PC-9 (cell line): Measurements from ENCODE around the gene TMEM91. TPM values are rescaled to one million over a fixed set of nuclear protein-coding genes. Genes with fewer than 3 reads are reported as not detected.

Experiments
- BruUV-seq: library from RNA; stranded (reverse); fragments of 400-500 nt; replicated peaks from 2 replicates; lab custom pipeline; 2021; lab: Mats Ljungman, UMichigan
- CTCF ChIA-PET: fragments of 300-600 bp; sonication (Branson Sonifier 250); formaldehyde crosslinking; loops from one replicate; lab custom pipeline; 2022; ENCODE audit warnings: antibody characterized with exemption; lab: Charles Lee
- POLR2A ChIA-PET: fragments of 300-600 bp; sonication (Branson Sonifier 250); formaldehyde crosslinking; loops from one replicate; lab custom pipeline; 2022; ENCODE audit warnings: antibody characterized with exemption; ENCODE audit not compliant: unreplicated experiment; lab: Charles Lee
- DNase-seq, 2 experiments: peaks; one replicate each; pipeline versions ENCODE4 v3.0.0 to v3.0.0-alpha.2; 2015 to 2022; ENCODE audit warnings: mixed read lengths in 1 of 2
- H2AFZ ChIP-seq: fragments of 200-600 bp; sonication (generic); 2 replicates; pipeline ENCODE4 v1.8.1; 2017; ENCODE audit warnings: antibody characterized with exemption
- H3F3A ChIP-seq: fragments of 200-600 bp; sonication (generic); 2 replicates; pipeline ENCODE4 v1.8.1; 2017; ENCODE audit warnings: antibody characterized with exemption, mild to moderate bottlenecking, low read depth; ENCODE audit not compliant: insufficient read depth
- H3K27ac ChIP-seq: fragments of 200-600 bp; sonication (generic); 2 replicates; pipeline ENCODE4 v1.6.1; 2016; ENCODE audit warnings: mixed run types
- H3K27me3 ChIP-seq: fragments of 200-600 bp; sonication (generic); 2 replicates; pipeline ENCODE4 v1.6.1; 2016; ENCODE audit warnings: low read depth, mixed run types; ENCODE audit not compliant: insufficient read depth
- H3K36me3 ChIP-seq: fragments of 200-600 bp; sonication (generic); 2 replicates; pipeline ENCODE4 v1.6.1; 2016; ENCODE audit warnings: low read depth, mixed run types
- H3K4me1 ChIP-seq: fragments of 200-600 bp; sonication (generic); replicated peaks from 2 replicates; pipeline ENCODE4 v1.6.1; 2016; ENCODE audit warnings: mixed run types; ENCODE audit not compliant: insufficient read depth
- H3K4me2 ChIP-seq: fragments of 200-600 bp; sonication (generic); 2 replicates; pipeline ENCODE4 v1.6.1; 2017; ENCODE audit warnings: mixed run types
- H3K4me3 ChIP-seq: fragments of 200-600 bp; sonication (generic); 2 replicates; pipeline ENCODE4 v1.6.1; 2016; ENCODE audit warnings: mixed run types
- H3K79me2 ChIP-seq: fragments of 200-600 bp; sonication (generic); 2 replicates; pipeline ENCODE4 v1.6.1; 2017; ENCODE audit warnings: low read depth, mixed run types
- H3K9me2 ChIP-seq: fragments of 200-600 bp; sonication (generic); 2 replicates; pipeline ENCODE4 v1.8.1; 2017; ENCODE audit warnings: mild to moderate bottlenecking; ENCODE audit not compliant: insufficient read depth
- H3K9me3 ChIP-seq: fragments of 200-600 bp; sonication (generic); 2 replicates; pipeline ENCODE4 v1.8.1; 2016; ENCODE audit warnings: low read depth; ENCODE audit not compliant: insufficient read depth
- H4K20me1 ChIP-seq: fragments of 200-600 bp; sonication (generic); 2 replicates; pipeline ENCODE4 v1.8.1; 2017; ENCODE audit not compliant: insufficient read depth
- EZH2 ChIP-seq: fragments of 200-600 bp; sonication (generic); IDR thresholded peaks from 2 replicates; pipeline ENCODE4 v1.8.0; 2017; ENCODE audit warnings: antibody characterized with exemption, low read depth
- intact Hi-C: fragments of 100-400 bp; cut with micrococcal nuclease; formaldehyde crosslinking; loops from one replicate; pipeline ENCODE4 v1.10.0; 2022; ENCODE audit not compliant: unreplicated experiment
- total RNA-seq: library from RNA; stranded (reverse); gene quantifications from 2 replicates; pipeline ENCODE4 v1.2.3, GENCODE V29; 2021
- TF ChIP-seq, protein P1 (sequence below): fragments of 200-600 bp; sonication (generic); conservative IDR thresholded peaks from 2 replicates; pipeline ENCODE4 v1.6.1; 2017; ENCODE audit warnings: mixed run types, antibody characterized with exemption, mild to moderate bottlenecking, moderate library complexity

TMEM91 gene
- total RNA-seq, 1 experiment from 2014 or later: 21.9 TPM

DNA sequence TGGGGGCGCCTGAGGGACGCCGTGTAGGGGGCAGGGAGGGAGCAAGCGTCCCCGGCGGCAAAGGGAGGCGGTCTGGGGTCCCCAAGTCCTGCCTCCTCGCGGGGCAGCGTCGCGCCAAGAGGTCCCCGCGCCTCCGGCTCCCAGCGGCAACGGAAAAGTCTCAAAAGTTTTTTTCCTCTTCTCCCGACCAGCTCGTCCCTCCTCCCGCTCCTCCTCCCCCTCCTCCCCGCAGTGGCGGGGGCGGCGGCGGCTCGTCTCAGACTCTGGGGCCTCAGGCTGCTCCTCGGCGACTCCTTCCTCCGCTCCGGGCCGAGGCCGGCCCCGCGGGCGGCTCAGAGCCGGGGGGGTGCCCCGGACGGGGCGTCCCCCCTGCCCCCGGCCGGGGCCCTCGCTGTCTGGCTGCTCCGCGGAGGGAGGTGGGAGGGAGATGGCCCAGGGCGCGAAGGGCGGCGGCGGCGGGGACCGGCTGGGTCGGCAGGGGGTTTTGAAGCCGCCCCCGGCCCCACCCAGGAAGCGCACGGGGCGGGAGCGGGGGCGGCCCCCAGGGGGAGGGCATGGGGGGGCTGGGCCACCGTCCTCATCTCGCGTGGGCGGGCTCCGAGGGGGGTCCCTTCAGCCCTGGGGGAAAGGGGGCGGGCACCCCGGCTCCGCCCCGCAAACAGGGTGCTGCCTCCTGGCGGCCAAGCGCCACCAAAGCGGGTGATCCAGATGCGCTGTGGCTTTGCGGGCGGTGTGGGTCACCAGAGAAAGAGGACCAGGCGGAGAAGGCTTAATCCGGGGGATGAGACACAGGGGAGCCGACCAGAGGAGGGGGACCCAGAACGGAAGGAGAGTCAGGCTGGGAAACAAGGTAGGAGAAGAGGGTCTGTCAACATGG lies 22.6 kb upstream of the TMEM91 start, which contains the start of gene TGFB1:
Gene TGFB1 (minus strand): TSS at position 457 of the 877 bp plus-strand sequence. CDS start 878 bp downstream, outside the sequence.
- Histone ChIP-seq H3K79me2 (no peaks in the 10 kb centered on the region; the same call in 1 of the 2 replicates), H3K36me3 (no peaks in the 10 kb centered on the region), H3K9me2 (no peaks in the 10 kb centered on the region), H3K27me3 (no peaks in the 10 kb centered on the region), H3F3A (peaks cover 15% of the 10 kb centered on the region; the same call in 1 of the 2 replicates), H3K4me3 (peak within 1 kb of the TSS; percentile 80), H4K20me1 (no peaks in the 10 kb centered on the region), H3K9me3 (no peaks in the 10 kb centered on the region), H3K4me2 (peak within 1 kb of the TSS; percentile 98), H3K4me1 (peaks cover 15% of the 10 kb centered on the region), H2AFZ (peak within 1 kb of the TSS; percentile 74), H3K27ac (no peak within 1 kb of the TSS)
- CTCF ChIA-PET: interaction anchor here (1.2 to 1.6 kb wide), 2 partner anchors 10 to 90 kb away, joined by 3 to 10 read pairs; partner anchors contain the start of genes B9D2 and HNRNPUL1
- TSS peak; percentile 89 for BruUV-seq
- DNase-seq: peak; percentile 39 to 91
- intact Hi-C loops: loop anchor here (1.0 to 10.0 kb wide), 5 partner anchors 27 to 691 kb away; partner anchors contain the start of genes BCKDHA, DMAC2 and EXOSC5
- POLR2A ChIA-PET: interaction anchor here (0.6 to 0.8 kb wide), 4 partner anchors 29 to 890 kb away, joined by 3 read pairs; no protein-coding TSS in a partner anchor
- TF ChIP-seq, protein P1, sequence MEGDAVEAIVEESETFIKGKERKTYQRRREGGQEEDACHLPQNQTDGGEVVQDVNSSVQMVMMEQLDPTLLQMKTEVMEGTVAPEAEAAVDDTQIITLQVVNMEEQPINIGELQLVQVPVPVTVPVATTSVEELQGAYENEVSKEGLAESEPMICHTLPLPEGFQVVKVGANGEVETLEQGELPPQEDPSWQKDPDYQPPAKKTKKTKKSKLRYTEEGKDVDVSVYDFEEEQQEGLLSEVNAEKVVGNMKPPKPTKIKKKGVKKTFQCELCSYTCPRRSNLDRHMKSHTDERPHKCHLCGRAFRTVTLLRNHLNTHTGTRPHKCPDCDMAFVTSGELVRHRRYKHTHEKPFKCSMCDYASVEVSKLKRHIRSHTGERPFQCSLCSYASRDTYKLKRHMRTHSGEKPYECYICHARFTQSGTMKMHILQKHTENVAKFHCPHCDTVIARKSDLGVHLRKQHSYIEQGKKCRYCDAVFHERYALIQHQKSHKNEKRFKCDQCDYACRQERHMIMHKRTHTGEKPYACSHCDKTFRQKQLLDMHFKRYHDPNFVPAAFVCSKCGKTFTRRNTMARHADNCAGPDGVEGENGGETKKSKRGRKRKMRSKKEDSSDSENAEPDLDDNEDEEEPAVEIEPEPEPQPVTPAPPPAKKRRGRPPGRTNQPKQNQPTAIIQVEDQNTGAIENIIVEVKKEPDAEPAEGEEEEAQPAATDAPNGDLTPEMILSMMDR: peak; percentile 79
- TF ChIP-seq EZH2: no peak

DNA sequence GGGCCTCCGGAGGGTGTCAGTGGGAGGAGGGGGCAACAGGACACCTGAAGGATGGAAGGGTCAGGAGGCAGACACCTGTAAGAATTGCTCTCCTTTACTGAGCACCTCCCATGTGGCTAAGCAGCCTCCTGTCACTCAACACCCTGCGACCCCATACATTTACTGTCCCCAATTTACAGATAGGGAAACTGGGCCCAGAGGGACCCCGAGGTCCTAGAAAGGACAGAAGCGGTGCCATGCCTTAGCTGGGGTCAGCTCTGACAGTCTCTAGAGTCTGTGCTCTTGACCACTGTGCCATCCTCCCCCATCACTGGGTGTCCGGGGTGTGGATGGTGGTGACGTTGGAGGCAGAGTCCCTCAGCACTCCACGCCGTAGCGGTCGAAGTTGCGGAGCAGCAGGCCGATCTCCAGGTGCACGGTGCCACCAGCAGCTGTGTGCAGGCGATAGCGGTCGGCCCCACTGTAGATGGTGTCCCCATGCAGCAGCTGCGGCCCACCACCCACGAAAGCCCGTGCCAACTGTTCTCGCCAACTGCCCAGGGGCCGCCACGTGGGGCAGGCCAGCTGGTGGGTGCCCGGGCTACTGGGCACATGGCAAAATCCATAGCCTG lies 21.9 kb upstream of the TMEM91 start:
- no peaks in the 10 kb centered on the region for H3K9me2 ChIP-seq
- peak overlapping the region; percentile 74; the same call in 1 of the 2 replicates for H2AFZ ChIP-seq

More for the DNA sequence above, 21.9 kb upstream of the TMEM91 start:
- Histone ChIP-seq H3F3A (peaks cover 15% of the 10 kb centered on the region; the same call in 1 of the 2 replicates), H4K20me1 (no peaks in the 10 kb centered on the region), H3K36me3 (no peaks in the 10 kb centered on the region), H3K9me3 (no peaks in the 10 kb centered on the region), H3K27ac (no peak overlapping the region), H3K4me2 (peak overlapping the region; percentile 98), H3K4me3 (peak overlapping the region; percentile 80), H3K79me2 (no peaks in the 10 kb centered on the region; the same call in 1 of the 2 replicates), H3K4me1 (peaks cover 15% of the 10 kb centered on the region), H3K27me3 (no peaks in the 10 kb centered on the region)
- ChIA-PET CTCF (no interaction called here), POLR2A (no interaction called here)
- BruUV-seq: TSS peak; percentile 22
- TF ChIP-seq, protein P1: peak; percentile 10; the same call in 1 of the 2 replicates
- TF ChIP-seq EZH2: no peak
- DNase-seq: no peak
- intact Hi-C loops: loop anchor here (5.0 to 10.0 kb wide), 2 partner anchors 80 to 692 kb away; partner anchors contain the start of gene DMAC2
